GM12892 (cell line): ENCODE results near the gene IFT27.

Experiments
- POLR2A ChIP-seq: IDR thresholded peaks from 2 replicates; pipeline ENCODE4 v1.6.1; 2011; ENCODE audit warnings: low read depth, low read length, control low read depth
- POLR2AphosphoS5 ChIP-seq: IDR thresholded peaks from 2 replicates; pipeline ENCODE4 v1.6.1; 2011; ENCODE audit warnings: low read depth, low read length, control low read depth

DNA sequence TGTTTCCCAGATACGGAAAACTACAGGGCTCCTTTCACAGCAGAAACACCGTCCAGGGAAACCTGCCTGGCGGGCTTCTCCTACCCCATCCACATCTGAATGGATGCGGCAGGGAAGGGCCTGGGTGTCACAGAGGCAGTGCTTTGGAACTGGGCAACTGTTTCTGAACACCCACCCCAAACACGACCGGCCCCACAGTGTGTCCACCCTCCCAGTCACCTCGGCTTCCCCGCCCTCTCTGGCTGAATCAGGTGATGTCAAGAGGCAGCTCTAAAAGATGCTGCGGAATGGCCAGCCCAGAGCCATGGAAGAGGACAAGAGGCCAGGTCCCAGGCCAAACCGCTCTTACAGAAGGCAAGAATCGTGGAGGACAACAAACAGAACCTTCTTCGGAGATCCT, 22.0 kb downstream of the IFT27 start:
- TF ChIP-seq POLR2AphosphoS5 (no peak), POLR2A (no peak)
